Hematopoietic multipotent progenitor cell treated with erythropoietin and hydrocortisone succinate and interleukin-3 and kit ligand, for 8 days (in vitro differentiated cells): ENCODE results near the gene SNX12.
"Not testable (repeated sequence)": the region's sequence is repeated elsewhere in the genome, so short reads cannot be mapped to it uniquely, and the experiment has no call there.

Experiments used
- DNase-seq: peaks from one replicate; pipeline ENCODE4 v3.0.0-alpha.2; 2015

The SNX12 gene

GRCh38 chrX:71085900-71086299 is 17.8 kb upstream of the SNX12 start:
- DNase-seq, result no peak

GRCh38 chrX:71082822-71083221 is 14.7 kb upstream of the SNX12 start:
- no peak for DNase-seq

- no peak for DNase-seq
Measured at GRCh38 chrX:71082124-71082647, 14.1 kb upstream of the SNX12 start.

GRCh38 chrX:71081330-71082123 is 13.4 kb upstream of the SNX12 start:
- no peak for DNase-seq

GRCh38 chrX:71070531-71070930 is 2.4 kb upstream of the SNX12 start:
- DNase-seq, result no peak

GRCh38 chrX:71067712-71068043 is 456 bp downstream of the SNX12 start:
- DNase-seq, result no peak

- DNase-seq, result no peak
Measured at GRCh38 chrX:71067089-71067488, 1.0 kb downstream of the SNX12 start.

- DNase-seq, result no peak
Measured at GRCh38 chrX:71060127-71060526, 8.0 kb downstream of the SNX12 start.

GRCh38 chrX:71057848-71058530 is 10.1 kb downstream of the SNX12 start:
- no peak for DNase-seq

- no peak for DNase-seq
Measured at GRCh38 chrX:71056867-71057266, 11.3 kb downstream of the SNX12 start.

- DNase-seq, result peak; percentile 57
Measured at GRCh38 chrX:71053217-71053621, 14.9 kb downstream of the SNX12 start.

- no peak for DNase-seq
Measured at GRCh38 chrX:71052721-71053120, 15.4 kb downstream of the SNX12 start.

- not testable (repeated sequence) for DNase-seq
Measured at GRCh38 chrX:71047891-71048290, 20.2 kb downstream of the SNX12 start.

GRCh38 chrX:71017396-71017939 is 50.7 kb downstream of the SNX12 start:
- no peak for DNase-seq
